Measurements from ENCODE around the gene FOXN1. TPM values are rescaled to one million over a fixed set of nuclear protein-coding genes. Genes with fewer than 3 reads are reported as not detected.
A peak's percentile ranks its signal among the peaks of the same experiment; 100 is the strongest.

The FOXN1 gene
- total RNA-seq, 1 experiment from 2014 or later: not detected

DNA sequence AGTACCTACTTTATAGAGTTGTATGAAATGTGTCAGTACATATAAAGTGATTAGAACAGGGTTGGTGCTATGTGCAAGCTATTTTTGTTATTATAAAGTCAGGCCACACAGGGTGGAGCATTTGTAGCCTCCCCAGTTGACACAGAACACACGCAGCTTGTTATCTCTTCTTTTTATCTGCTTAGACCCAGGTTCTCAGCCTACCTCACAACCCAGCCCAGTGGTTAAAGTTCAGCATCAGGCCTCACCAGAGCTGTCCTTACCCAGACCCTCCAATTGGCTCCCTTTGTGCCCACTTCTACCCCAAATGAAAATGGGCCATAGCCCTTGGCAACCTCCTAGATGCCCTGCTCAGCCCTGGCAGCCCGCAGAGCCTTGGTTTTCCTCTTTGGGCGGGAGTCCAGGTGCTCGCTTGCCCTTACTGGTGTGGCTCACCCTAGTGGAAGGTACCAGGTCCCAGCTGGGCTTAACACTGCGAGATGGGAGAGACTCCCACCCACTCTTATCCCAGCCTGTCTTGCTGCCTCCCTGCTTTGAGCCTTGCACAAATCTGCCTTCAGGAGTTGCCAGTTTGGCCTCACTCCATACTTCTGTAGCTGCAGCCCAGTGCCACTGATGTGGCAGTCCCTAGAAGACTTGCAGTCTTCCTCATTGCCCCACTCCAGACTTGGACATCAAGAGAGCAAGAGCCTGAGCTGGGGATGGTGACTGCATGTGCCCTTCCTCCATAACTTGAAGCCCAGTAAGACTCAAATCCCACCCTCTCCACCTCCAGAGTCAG, 66.3 kb downstream of the FOXN1 start:
- peak overlapping the region; percentile 90 for H3K4me3 Mint-ChIP-seq (ENCODE audit: low read depth, unreplicated experiment)
- no peak for DNase-seq
- peaks cover 29% of the 10 kb centered on the region for H3K4me1 Mint-ChIP-seq (ENCODE audit: low read depth, unreplicated experiment)
- no peaks in the 10 kb centered on the region for H3K27me3 Mint-ChIP-seq (ENCODE audit: unreplicated experiment)
- intact Hi-C loops (cut with micrococcal nuclease; ENCODE audit: unreplicated experiment): no loop called here
- CTCF ChIA-PET: interaction anchor here (0.7 kb wide), 1 partner anchor 113 kb away, joined by 3 read pairs; no protein-coding TSS in a partner anchor
- no TSS peak for BruUV-seq (replicated peaks)
- H3K36me3 Mint-ChIP-seq (ENCODE audit: insufficient read depth, unreplicated experiment): peaks cover 29% of the 10 kb centered on the region
- no peaks in the 10 kb centered on the region for H3K9me3 Mint-ChIP-seq (ENCODE audit: low read depth, unreplicated experiment)
- H3K27ac Mint-ChIP-seq (ENCODE audit: unreplicated experiment): no peak overlapping the region
- TF ChIP-seq, protein P1, sequence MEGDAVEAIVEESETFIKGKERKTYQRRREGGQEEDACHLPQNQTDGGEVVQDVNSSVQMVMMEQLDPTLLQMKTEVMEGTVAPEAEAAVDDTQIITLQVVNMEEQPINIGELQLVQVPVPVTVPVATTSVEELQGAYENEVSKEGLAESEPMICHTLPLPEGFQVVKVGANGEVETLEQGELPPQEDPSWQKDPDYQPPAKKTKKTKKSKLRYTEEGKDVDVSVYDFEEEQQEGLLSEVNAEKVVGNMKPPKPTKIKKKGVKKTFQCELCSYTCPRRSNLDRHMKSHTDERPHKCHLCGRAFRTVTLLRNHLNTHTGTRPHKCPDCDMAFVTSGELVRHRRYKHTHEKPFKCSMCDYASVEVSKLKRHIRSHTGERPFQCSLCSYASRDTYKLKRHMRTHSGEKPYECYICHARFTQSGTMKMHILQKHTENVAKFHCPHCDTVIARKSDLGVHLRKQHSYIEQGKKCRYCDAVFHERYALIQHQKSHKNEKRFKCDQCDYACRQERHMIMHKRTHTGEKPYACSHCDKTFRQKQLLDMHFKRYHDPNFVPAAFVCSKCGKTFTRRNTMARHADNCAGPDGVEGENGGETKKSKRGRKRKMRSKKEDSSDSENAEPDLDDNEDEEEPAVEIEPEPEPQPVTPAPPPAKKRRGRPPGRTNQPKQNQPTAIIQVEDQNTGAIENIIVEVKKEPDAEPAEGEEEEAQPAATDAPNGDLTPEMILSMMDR (IDR thresholded peaks at IDR 0.05; ENCODE audit: unreplicated experiment): no peak

DNA sequence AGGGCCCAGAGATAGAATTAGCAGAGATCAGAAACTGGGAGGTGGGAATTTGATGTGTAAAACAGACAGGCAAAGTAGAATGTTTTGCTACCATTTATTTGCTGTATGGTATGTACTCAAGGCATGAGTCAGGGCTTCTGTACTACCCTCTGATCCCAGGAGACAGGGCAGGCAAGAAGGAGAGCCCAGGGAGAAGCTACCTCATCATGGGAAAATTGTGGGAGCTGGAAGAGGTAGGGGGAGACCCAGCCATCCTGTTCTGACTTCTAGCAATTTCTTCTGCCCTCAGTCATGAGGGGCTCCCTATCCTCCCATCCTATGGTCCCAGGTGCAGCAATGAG, 66.9 kb downstream of the FOXN1 start:
- no TSS peak for BruUV-seq (replicated peaks)
- Mint-ChIP-seq H3K27ac (ENCODE audit: unreplicated experiment) (no peak overlapping the region), H3K4me3 (ENCODE audit: low read depth, unreplicated experiment) (no peak overlapping the region), H3K4me1 (ENCODE audit: low read depth, unreplicated experiment) (peaks cover 23% of the 10 kb centered on the region), H3K36me3 (ENCODE audit: insufficient read depth, unreplicated experiment) (peaks cover 29% of the 10 kb centered on the region), H3K9me3 (ENCODE audit: low read depth, unreplicated experiment) (no peaks in the 10 kb centered on the region), H3K27me3 (ENCODE audit: unreplicated experiment) (no peaks in the 10 kb centered on the region)
- DNase-seq: no peak
- intact Hi-C loops (cut with micrococcal nuclease; ENCODE audit: unreplicated experiment): no loop called here
- CTCF ChIA-PET: no interaction called here
- TF ChIP-seq, protein P1 (IDR thresholded peaks at IDR 0.05; ENCODE audit: unreplicated experiment): no peak

DNA sequence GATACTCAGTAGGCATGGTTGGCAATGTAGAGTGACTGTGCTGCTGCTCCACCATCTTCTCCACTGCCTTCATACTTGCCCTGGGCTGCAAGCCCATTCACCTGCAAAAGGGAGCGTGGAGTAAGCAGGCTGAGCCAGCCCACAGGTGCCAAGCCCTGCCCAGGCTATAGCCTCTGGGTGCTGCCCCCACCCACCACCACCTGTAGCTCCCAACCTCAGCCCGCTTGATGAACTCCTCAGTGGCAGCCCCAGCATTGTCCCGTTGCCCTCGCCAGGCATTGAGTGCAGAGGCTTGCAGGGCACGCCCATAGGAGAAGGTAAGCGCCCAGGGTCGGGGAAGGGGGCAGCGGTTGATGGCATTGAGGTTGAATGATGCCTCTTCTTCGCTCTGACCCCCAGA, 67.4 kb downstream of the FOXN1 start:
- Mint-ChIP-seq H3K4me1 (ENCODE audit: low read depth, unreplicated experiment) (peaks cover 19% of the 10 kb centered on the region), H3K27me3 (ENCODE audit: unreplicated experiment) (no peaks in the 10 kb centered on the region), H3K9me3 (ENCODE audit: low read depth, unreplicated experiment) (no peaks in the 10 kb centered on the region), H3K27ac (ENCODE audit: unreplicated experiment) (no peak overlapping the region), H3K4me3 (ENCODE audit: low read depth, unreplicated experiment) (no peak overlapping the region), H3K36me3 (ENCODE audit: insufficient read depth, unreplicated experiment) (peaks cover 29% of the 10 kb centered on the region)
- TF ChIP-seq, protein P1 (IDR thresholded peaks at IDR 0.05; ENCODE audit: unreplicated experiment): no peak
- BruUV-seq (replicated peaks): no TSS peak
- intact Hi-C loops (cut with micrococcal nuclease; ENCODE audit: unreplicated experiment): no loop called here
- no peak for DNase-seq
- CTCF ChIA-PET: no interaction called here

DNA sequence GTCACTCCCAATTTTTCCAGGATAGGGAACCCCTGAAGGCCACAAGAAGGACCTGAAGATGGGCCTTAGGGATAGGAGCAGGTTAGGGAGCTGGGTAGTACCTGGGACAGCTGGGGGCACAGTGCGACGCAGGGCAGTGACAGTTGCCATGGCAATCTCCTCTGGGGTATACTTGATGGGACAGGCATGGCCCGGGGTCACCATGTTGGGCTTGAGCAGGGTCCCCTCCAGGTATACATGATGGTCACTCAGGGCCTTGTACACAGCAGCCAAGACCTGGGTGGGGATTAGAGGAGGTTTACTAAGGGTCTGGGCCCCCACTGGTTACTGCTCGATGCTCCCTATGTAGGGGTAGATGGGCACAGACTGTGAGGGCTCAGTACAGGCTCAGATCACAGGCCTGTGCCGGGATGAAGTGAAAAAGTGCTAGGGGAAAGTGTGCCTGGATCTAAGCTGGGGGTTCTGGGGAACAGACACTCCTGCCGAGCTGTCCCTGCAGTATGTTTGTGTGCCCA, 67.9 kb downstream of the FOXN1 start:
- H3K4me1 Mint-ChIP-seq (ENCODE audit: low read depth, unreplicated experiment): peaks cover 19% of the 10 kb centered on the region
- TF ChIP-seq, protein P1 (IDR thresholded peaks at IDR 0.05; ENCODE audit: unreplicated experiment): no peak
- peaks cover 29% of the 10 kb centered on the region for H3K36me3 Mint-ChIP-seq (ENCODE audit: insufficient read depth, unreplicated experiment)
- no TSS peak for BruUV-seq (replicated peaks)
- DNase-seq: no peak
- intact Hi-C loops (cut with micrococcal nuclease; ENCODE audit: unreplicated experiment): no loop called here
- CTCF ChIA-PET: no interaction called here
- no peaks in the 10 kb centered on the region for H3K9me3 Mint-ChIP-seq (ENCODE audit: low read depth, unreplicated experiment)
- H3K27me3 Mint-ChIP-seq (ENCODE audit: unreplicated experiment): no peaks in the 10 kb centered on the region
- no peak overlapping the region for H3K27ac Mint-ChIP-seq (ENCODE audit: unreplicated experiment)
- no peak overlapping the region for H3K4me3 Mint-ChIP-seq (ENCODE audit: low read depth, unreplicated experiment)
